HCT116 (cell line): ENCODE data around the gene NPLOC4. TPM values are rescaled to one million over a fixed set of nuclear protein-coding genes. Genes with fewer than 3 reads are reported as not detected.

ENCODE experiments used
- ATAC-seq: fragments of 200-7000 bp; cut with Tn5 transposase; 2 replicates; pipeline ENCODE4 v1.9.1; 2020; ENCODE audit warnings: mild to moderate bottlenecking, moderate library complexity
- BruUV-seq: library from RNA; stranded (reverse); fragments of 400-500 nt; replicated peaks from 2 replicates; lab custom pipeline; 2021; lab: Mats Ljungman, UMichigan
- CTCF ChIA-PET: fragments of 300-600 bp; sonication (Branson Sonifier 250); formaldehyde crosslinking; loops from one replicate; lab custom pipeline; 2021; ENCODE audit warnings: antibody characterized with exemption; lab: Charles Lee
- POLR2A ChIA-PET: fragments of 300-600, 350-600 bp; sonication (Branson Sonifier 250); formaldehyde crosslinking; loops from one replicate; lab custom pipeline; 2021; ENCODE audit warnings: antibody characterized with exemption; lab: Charles Lee
- RAD21 ChIA-PET, 2 experiments: fragments of 300-600 bp; sonication (Branson Sonifier 250); formaldehyde crosslinking; loops; one replicate each; lab custom pipeline; 2023; ENCODE audit warnings: low total read pairs in 2 of 2; ENCODE audit not compliant: uncharacterized antibody in 2 of 2, unreplicated experiment in 2 of 2, low non-redundant PET in 1 of 2; lab: Charles Lee
- DNase-seq: peaks from one replicate; pipeline ENCODE4 v3.0.0-alpha.2; 2010; ENCODE audit warnings: low read depth, low spot score
- H2AFZ ChIP-seq: fragments of 200-600 bp; shearing (Covaris generic), sonication (generic); 2 replicates; pipeline ENCODE4 v1.6.1; 2017; ENCODE audit warnings: low read depth, mixed run types, mixed read lengths, antibody characterized with exemption, low read length; ENCODE audit not compliant: poor library complexity, severe bottlenecking
- H3K27ac ChIP-seq: 2 replicates; pipeline ENCODE4 v1.5.1; 2012; ENCODE audit warnings: low read depth, low read length
- H3K27me3 ChIP-seq: fragments of 200-600 bp; sonication (generic); 2 replicates; pipeline ENCODE4 v1.6.1; 2016; ENCODE audit warnings: mixed run types, low read length, mixed read lengths; ENCODE audit not compliant: insufficient read depth
- H3K36me3 ChIP-seq, 2 experiments: fragments of 200-500 bp in 1 of 2; fragments of 200-600 bp in 1 of 2; sonication (Bioruptor generic) in 1 of 2; sonication (generic) in 1 of 2; 2 replicates each; pipeline versions ENCODE4 v1.5.1 to v1.6.1; 2014 to 2016; ENCODE audit warnings: low read length in 2 of 2, inconsistent platforms in 1 of 2, mixed read lengths in 1 of 2, mixed run types in 1 of 2; ENCODE audit not compliant: insufficient read depth in 2 of 2, control insufficient read depth in 1 of 2
- H3K4me1 ChIP-seq, 2 experiments: fragments of 200-600 bp in 1 of 2; sonication (generic) in 1 of 2; 2 replicates each; pipeline versions ENCODE4 v1.5.1 to v1.6.1; 2012 to 2017; ENCODE audit warnings: low read length in 2 of 2, inconsistent platforms in 1 of 2, mild to moderate bottlenecking in 1 of 2, mixed read lengths in 1 of 2, mixed run types in 1 of 2, moderate library complexity in 1 of 2; ENCODE audit not compliant: insufficient read depth in 2 of 2, control insufficient read depth in 1 of 2
- H3K4me2 ChIP-seq: fragments of 200-600 bp; sonication (generic); 2 replicates; pipeline ENCODE4 v1.6.1; 2017; ENCODE audit warnings: mixed run types, low read length, mixed read lengths
- H3K4me3 ChIP-seq, 2 experiments: fragments of 200-600 bp in 1 of 2; sonication (generic) in 1 of 2; replicated peaks in 1 of 2; 2 replicates each; pipeline ENCODE4 v1.5.1; 2011 to 2016; ENCODE audit warnings: low read length in 2 of 2, control low read depth in 1 of 2, low read depth in 1 of 2, mild to moderate bottlenecking in 1 of 2, mixed read lengths in 1 of 2, mixed run types in 1 of 2
- H3K79me2 ChIP-seq: fragments of 200-600 bp; sonication (generic); 2 replicates; pipeline ENCODE4 v1.6.1; 2017; ENCODE audit warnings: mild to moderate bottlenecking, mixed run types, low read length, moderate library complexity, mixed read lengths; ENCODE audit not compliant: insufficient read depth
- H3K9ac ChIP-seq: fragments of 200-600 bp; sonication (generic); 2 replicates; pipeline ENCODE4 v1.6.1; 2016; ENCODE audit warnings: low read length, mixed read lengths
- H3K9me2 ChIP-seq: fragments of 200-600 bp; sonication (generic), shearing (Covaris generic); 2 replicates; pipeline ENCODE4 v1.6.1; 2017; ENCODE audit warnings: mixed run types, mild to moderate bottlenecking, moderate library complexity; ENCODE audit not compliant: insufficient read depth
- H3K9me3 ChIP-seq, 2 experiments: fragments of 200-500 bp in 1 of 2; fragments of 200-600 bp in 1 of 2; sonication (Bioruptor generic) in 1 of 2; sonication (generic) in 1 of 2; 2 replicates each; pipeline ENCODE4 v1.6.1; 2014 to 2017; ENCODE audit warnings: low read length in 2 of 2, mixed read lengths in 2 of 2, inconsistent platforms in 1 of 2, low read depth in 1 of 2, mild to moderate bottlenecking in 1 of 2, mixed run types in 1 of 2, moderate library complexity in 1 of 2; ENCODE audit not compliant: control insufficient read depth in 1 of 2, insufficient read depth in 1 of 2
- H4K20me1 ChIP-seq: fragments of 200-600 bp; sonication (generic), shearing (Covaris generic); 2 replicates; pipeline ENCODE4 v1.6.1; 2017; ENCODE audit warnings: mixed run types, mild to moderate bottlenecking, moderate library complexity; ENCODE audit not compliant: insufficient read depth
- ATF3 ChIP-seq: IDR thresholded peaks from 2 replicates; pipeline ENCODE4 v1.6.1; 2012
- CEBPB ChIP-seq: IDR thresholded peaks from 2 replicates; pipeline ENCODE4 v1.6.1; 2012; ENCODE audit warnings: low read depth
- CTCF ChIP-seq, 3 experiments: fragments of 200-600 bp in 1 of 3; sonication (generic) in 1 of 3; IDR thresholded peaks in 2 of 3; conservative IDR thresholded peaks in 1 of 3; 2 replicates each; pipeline ENCODE4 v1.5.1; 2012 to 2017; ENCODE audit warnings: low read depth in 2 of 3, low read length in 2 of 3, antibody characterized with exemption in 1 of 3, borderline replicate concordance in 1 of 3, control low read depth in 1 of 3, mild to moderate bottlenecking in 1 of 3, mixed read lengths in 1 of 3, mixed run types in 1 of 3, moderate library complexity in 1 of 3; ENCODE audit not compliant: insufficient read depth in 1 of 3
- EGR1 ChIP-seq: IDR thresholded peaks from 2 replicates; pipeline ENCODE4 v1.6.1; 2012; ENCODE audit warnings: low read depth
- ELF1 ChIP-seq: IDR thresholded peaks from 2 replicates; pipeline ENCODE4 v1.6.1; 2012; ENCODE audit warnings: low read depth, borderline replicate concordance
- EZH2 ChIP-seq: fragments of 200-600 bp; sonication (generic); IDR thresholded peaks from 2 replicates; pipeline ENCODE4 v1.6.1; 2017; ENCODE audit warnings: antibody characterized with exemption, mixed run types
- POLR2A ChIP-seq: IDR thresholded peaks from 2 replicates; pipeline ENCODE4 v1.7.0; 2011; ENCODE audit warnings: borderline replicate concordance; ENCODE audit not compliant: insufficient read depth, insufficient read length; ENCODE audit errors: extremely low read depth
- POLR2AphosphoS5 ChIP-seq: IDR thresholded peaks from 2 replicates; pipeline ENCODE4 v1.6.1; 2011; ENCODE audit warnings: mild to moderate bottlenecking, low read depth, low read length, moderate library complexity
- REST ChIP-seq: IDR thresholded peaks from 2 replicates; pipeline ENCODE4 v1.6.1; 2012; ENCODE audit warnings: low read depth
- SIN3A ChIP-seq: IDR thresholded peaks from 2 replicates; pipeline ENCODE4 v1.6.1; 2012; ENCODE audit warnings: low read depth
- SP1 ChIP-seq: IDR thresholded peaks from 2 replicates; pipeline ENCODE4 v1.6.1; 2012; ENCODE audit warnings: low read depth
- SRF ChIP-seq: IDR thresholded peaks from 2 replicates; pipeline ENCODE4 v1.6.1; 2012; ENCODE audit warnings: low read depth
- intact Hi-C: fragments of 100-400 bp; cut with micrococcal nuclease; formaldehyde crosslinking; loops from 2 replicates; pipeline ENCODE4 v1.10.0; 2022
- total RNA-seq: library from RNA; stranded (reverse); gene quantifications from one replicate; pipeline ENCODE4 v1.2.1, GENCODE V29; 2021; ENCODE audit not compliant: unreplicated experiment

The NPLOC4 gene
- total RNA-seq, 1 experiment from 2014 or later = 137 TPM

GRCh38 chr17:81652906-81653771, 16.2 kb upstream of the NPLOC4 start:
- no peak overlapping the region for H3K9ac ChIP-seq
- no TSS peak for BruUV-seq
- H3K9me2 ChIP-seq = no peaks in the 10 kb centered on the region
- peaks cover 7 to 19% of the 10 kb centered on the region in 2 experiments; a peak in 3 of 4 replicates for H3K4me1 ChIP-seq
- CTCF ChIA-PET = no interaction called here
- intact Hi-C loops = no loop called here
- no peaks in the 10 kb centered on the region for H3K36me3 ChIP-seq
- no peak overlapping the region for H2AFZ ChIP-seq
- H3K27me3 ChIP-seq = no peaks in the 10 kb centered on the region
- H3K79me2 ChIP-seq = no peaks in the 10 kb centered on the region
- H3K9me3 ChIP-seq = peaks cover 0 to 5% of the 10 kb centered on the region in 2 experiments; a peak in 1 of 4 replicates
- H3K4me3 ChIP-seq = no peak overlapping the region
- ATAC-seq (no peak), DNase-seq (no peak)
- H3K4me2 ChIP-seq = no peak overlapping the region
- POLR2A ChIA-PET = no interaction called here
- RAD21 ChIA-PET = no interaction called here
- H3K27ac ChIP-seq = no peak overlapping the region
- no peaks in the 10 kb centered on the region for H4K20me1 ChIP-seq
- TF ChIP-seq ATF3 (no peak), SRF (no peak), EZH2 (no peak), POLR2AphosphoS5 (no peak), CTCF (IDR thresholded peaks at IDR 0.05 in 2 of 3, conservative IDR thresholded peaks at IDR 0.05 in 1 of 3; ENCODE audit: borderline replicate concordance in 1 of 3, insufficient read depth in 1 of 3, low read depth in 2 of 3, low read length in 2 of 3) (no peak), CEBPB (no peak), ELF1 (no peak), SP1 (no peak), POLR2A (no peak), REST (no peak), SIN3A (no peak), EGR1 (no peak)
